GM15510 (cell line): ENCODE measurements around the gene DAB1.

Source experiments
- POLR2A ChIP-seq: IDR thresholded peaks from 3 replicates; pipeline ENCODE4 v1.6.1; 2011; ENCODE audit warnings: borderline replicate concordance; ENCODE audit not compliant: insufficient read length; ENCODE audit errors: extremely low read depth

DAB1 gene

DNA sequence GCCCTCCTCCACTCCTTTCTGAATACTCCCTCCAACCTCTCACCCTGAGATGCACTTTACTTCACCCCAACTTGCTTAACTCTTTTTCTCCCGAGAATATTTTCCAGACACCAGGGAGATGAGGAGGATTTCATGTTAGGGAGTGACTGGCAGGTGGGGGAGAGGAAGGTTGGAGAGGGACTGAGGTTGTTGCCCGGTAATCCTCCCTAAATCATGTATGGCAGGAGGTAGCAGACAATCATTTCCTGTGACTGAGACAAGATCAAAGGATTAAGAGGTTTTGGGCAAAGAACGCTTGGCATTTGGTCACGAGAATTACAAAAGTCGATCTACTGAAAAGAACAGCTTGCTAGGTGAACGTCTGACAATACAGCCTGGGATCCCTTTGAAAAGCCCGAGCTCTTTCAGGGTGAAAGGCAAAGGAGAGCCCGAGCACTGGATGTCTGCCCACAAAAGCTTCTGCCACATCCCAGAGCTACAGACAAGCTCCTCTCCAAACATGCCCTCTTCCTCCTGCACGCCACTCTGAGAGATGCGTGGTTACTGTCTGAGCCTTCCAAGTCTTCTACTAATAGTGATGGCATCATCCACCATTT, 154.1 kb downstream of the DAB1 start:
- no peak for TF ChIP-seq POLR2A

DNA sequence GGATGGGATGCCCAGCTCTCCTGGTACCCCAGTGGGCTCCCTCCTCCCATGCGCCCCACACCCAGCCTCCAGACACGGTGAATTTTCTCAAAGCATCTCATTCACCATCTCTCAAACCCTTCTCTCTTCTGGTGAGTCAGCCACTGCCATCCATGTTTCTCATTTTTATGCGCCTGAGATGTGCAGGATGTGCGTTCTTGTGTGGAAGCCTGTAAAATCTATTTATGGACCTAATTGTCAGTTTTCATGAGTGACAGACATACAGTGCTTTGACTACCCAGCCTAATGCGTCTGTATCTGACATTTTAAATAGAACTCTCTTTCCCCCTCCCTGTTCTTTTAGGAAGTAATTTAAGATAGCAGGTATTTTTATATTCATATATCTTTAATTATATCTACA, 158.8 kb downstream of the DAB1 start:
- no peak for TF ChIP-seq POLR2A

DNA sequence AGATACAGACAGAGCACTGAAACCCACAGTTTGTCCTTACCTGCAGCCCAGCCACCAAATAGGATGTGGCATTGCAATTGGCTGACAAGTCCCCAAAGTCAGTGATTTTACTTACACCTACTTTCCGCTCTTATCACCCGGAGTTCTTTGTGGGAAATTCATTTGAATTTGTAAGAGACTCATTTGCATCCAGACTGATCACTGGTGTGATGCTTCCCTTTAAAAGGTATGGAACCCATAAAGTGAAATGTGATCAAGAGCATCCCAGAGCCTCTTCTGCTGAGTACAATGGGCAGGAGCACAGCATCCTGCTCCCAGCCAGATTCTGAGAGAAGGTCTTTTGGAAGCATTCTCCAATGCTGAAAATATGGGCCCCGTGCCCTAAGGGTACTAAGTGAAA, 161.4 kb downstream of the DAB1 start:
- TF ChIP-seq POLR2A = no peak

DNA sequence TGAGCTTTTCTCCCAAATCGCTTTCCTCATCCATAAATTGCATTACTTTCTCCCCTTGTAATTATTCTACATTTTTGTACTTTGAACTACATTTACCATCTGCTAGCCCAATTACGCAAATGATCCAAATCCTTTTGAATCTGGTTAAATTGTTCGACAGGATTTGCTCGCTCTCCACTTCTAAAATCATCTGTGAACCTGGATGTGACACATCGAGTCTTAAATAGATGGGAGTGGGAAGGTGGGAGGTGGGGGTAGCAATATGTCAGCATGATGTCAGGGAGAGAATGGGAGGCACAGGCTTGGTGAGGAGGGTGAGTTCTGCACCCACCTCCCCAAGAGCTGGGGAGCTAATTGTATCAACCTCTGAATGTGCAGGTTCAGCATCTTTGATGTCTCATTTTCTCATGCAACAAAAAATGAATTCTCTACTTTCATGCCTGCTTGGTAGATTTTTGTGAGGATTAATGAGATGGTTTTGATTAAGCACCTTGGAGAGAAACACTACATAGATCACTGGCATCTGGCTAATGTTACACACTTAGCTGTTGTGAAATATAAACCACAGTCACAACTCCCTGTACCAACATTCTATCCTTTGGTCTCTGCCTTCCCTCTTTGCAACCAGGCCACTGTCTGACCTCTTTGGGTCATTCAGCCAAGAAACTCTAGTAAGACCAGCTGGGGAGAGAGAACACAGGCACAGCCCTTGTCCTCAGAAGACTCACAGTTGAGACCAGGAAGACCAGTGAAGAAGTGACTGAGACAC, 165.1 kb downstream of the DAB1 start:
- no peak for TF ChIP-seq POLR2A

DNA sequence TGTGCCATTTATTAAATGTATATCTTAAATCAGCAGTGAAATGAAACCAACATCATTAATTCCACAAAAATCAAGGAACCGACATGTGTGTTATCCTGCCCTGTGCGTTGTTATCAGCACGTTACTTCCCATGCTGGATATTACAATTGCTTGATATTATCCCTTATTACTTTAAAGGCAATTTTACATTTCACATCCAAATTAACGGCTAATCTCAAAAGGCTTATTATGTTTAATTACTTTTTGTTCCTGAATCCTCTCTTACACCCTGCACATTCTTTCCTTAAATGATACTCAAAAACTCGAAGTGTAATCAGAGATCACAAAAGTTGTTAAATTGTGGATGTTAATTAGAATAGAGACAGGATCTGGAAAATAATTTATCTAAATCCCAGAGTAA, 167.9 kb downstream of the DAB1 start:
- TF ChIP-seq POLR2A = no peak

DNA sequence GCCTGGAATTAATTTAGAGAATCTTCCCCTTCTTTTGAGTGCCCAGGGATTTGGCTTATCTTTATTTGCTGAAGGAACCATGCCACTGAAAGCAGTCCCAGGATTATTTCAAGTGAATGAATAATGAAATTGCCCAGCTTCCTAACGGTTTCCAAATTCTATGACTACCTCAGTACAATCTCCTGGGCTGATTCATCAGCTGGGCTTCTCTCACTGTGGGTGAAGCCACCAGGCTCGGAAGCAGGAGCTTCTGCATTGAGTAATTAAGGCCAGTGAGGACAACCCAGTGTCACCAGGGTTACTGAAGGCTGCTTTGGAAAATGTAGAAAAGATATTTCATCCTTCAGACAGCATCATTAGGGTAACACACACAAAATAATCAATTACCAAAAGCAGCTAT, 169.8 kb downstream of the DAB1 start:
- no peak for TF ChIP-seq POLR2A

DNA sequence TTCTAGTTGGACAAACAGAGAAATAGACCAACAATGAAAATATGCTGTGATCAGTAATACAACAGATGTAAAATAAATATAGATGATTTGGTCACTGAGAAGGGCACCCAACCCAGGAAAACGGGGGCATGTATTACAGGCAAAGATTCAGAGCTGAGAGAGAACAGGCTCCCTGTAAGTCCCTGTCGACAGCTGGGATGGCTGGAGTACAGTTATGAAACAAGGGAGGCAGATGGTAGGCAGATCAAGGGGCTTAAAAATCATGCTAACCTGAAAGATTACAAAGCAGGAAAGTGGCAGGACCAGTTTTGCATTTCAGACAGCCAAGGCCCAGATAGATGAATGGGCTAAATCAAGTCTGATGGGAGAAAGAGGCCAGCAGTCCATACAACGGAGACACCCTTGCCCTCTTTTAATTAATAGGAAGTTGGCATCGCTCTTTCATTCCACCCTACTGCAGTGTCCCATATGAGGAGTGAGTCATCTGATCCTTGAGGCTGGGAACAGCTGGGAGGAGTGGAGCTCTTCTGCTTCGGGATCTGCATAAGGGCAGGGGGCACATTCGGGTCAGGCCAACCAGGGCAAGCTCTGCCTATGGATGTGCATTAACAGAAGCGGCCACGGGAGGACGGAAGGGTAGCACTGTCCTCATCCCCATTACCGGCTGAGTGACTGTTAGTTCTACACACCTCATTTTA, 171.1 kb downstream of the DAB1 start:
- TF ChIP-seq POLR2A = no peak

DNA sequence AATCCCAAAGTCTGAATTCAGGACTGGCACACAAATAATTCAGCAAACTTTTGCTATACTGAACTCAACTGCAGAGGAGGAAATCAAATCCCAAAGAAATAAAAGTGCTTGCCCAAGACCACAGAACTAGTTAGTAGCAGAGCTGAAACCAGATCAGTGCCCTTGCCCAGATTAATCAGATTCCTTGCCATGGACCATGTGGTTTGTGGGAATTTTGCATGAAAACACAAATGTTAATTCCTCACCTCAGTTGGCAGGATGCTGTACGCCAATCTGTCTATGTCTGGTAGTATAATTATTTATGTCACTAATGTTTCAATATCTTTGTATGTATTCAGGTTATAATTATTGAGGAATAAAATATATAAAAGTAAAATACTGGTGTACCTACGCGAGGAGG, 173.8 kb downstream of the DAB1 start:
- TF ChIP-seq POLR2A = no peak

DNA sequence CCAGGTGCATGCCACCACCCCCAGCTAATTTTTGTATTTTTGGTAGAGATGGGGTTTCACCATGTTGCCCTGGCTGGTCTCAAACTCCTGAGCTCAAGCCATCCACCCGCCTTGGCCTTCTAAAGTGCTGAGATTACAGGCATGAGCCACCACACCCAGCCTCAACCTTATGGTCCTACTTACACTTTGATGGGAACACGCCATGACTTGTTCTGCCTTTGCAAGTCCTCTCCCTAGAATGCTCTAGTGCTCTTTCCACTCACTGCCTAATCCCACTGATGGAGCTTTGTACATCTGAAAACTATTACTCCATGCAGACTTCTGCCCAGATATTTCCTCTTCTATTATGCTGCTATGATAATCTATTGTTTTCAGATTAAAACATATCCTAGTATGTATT, 174.3 kb downstream of the DAB1 start:
- TF ChIP-seq POLR2A = no peak

DNA sequence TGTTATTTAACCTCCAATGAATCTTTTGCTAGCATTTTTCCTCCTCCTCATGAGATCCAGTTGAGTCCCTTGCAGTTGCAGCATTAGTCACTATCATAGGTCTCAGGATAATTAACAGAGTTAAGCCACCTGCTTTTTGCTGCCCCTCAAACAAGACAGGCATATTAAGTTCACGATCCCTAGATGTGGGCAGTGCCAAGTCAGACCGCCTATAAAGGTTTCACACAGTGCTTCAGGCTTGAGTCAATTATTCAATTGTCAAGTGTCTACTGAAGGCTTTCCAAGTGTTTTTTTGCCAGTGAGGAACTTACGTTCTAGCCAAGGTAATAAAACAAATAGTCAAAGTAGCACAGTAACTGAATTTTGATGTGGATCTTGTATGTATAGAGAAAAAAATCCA, 175.0 kb downstream of the DAB1 start:
- TF ChIP-seq POLR2A = no peak

DNA sequence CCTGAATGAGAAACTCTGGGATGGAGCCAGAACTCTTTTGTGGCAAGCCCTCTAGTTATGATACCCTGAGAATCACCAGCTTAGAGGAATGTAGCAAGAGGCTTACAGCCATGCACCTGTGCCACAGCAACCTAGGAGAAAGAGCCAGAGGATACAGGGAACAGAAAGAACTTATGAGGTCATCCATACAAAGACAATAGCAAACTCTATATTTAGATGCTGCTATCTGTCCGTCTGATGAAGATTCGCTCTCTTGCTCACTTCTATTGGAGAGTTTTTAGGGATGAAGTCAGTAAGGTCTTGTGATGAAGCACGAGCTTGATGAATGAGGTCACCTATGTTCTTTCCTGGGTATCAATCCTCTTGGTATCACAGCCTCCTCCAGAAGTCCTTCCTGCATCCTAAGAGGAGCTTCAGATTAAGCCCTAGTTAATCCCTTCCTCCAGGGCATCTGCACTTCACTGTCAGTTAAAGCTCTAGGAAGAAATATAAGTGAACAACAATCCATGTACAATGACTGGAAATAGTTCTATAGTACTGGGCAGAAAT, 185.6 kb downstream of the DAB1 start:
- TF ChIP-seq POLR2A = no peak

DNA sequence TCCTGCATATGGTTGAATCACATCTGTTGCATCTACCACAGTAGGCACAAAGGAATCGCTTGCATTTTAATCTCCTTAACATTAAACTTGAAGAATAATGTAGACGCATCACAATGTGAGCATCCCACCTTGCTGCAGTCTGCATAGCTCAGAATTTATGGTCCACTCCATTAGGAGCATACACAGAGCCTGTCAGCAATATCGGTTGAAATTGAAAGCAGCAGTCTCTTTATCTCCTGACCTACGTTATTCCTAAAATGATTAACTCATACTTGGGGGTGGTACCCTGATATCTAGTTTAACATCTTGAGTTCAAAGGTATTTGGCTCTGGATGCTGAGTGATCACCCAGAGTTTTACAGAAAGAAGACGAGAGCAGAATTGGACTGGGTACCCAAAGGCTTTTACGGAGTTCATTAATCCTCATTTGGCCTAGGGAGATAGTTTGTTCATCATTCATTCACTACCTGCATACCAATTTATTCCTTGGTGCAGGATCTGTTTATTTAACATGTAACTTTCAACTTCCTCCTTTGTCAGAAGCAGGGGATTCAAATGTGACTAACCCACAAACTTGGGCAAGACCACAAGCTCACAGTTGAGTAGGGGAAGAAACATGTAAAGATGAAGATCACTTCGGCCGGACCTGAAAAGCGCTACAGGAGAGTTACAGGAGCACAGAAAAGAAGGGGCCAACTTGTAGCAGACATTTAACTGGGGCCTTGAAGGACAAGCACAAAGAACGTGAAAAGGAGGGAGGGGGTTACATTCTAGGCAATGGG, 187.9 kb downstream of the DAB1 start:
- TF ChIP-seq POLR2A = no peak

DNA sequence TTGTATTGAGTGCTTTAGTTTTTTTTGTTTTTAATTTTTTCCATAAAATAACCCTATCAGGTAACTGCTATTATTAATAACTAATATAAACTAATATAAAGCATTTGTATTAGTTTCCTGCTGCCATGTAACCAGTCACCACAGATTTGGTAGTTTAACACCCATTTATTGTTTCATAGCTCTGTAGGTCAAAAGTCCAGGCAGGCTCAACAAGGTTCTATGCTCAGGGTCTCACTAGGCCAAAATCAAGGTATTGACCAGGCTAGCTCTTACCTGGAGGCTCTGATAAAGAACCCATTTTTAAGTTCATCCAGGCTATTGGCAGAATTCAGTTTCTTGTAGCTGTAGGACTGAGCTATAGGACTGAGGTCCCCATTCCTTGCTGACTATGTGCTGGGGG, 189.4 kb downstream of the DAB1 start:
- TF ChIP-seq POLR2A = no peak

DNA sequence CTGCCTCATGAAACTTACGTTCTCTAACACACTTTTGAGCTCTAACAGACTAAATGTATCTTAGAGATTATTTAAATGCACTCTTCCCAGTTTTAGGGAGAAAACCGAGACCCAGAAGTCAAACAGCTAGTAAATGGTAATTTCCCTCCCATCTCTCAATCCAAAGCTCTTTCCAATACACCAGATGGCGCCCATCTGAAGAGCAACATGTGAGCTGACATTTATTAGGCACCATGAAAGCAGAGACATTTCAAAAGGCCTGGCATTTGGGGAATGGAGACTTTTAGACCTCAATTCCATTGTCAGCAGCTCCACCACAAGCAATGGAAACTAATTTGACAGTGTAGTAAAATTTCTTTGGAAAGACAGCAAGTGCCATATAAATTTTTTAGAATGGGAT, 191.4 kb downstream of the DAB1 start:
- no peak for TF ChIP-seq POLR2A

DNA sequence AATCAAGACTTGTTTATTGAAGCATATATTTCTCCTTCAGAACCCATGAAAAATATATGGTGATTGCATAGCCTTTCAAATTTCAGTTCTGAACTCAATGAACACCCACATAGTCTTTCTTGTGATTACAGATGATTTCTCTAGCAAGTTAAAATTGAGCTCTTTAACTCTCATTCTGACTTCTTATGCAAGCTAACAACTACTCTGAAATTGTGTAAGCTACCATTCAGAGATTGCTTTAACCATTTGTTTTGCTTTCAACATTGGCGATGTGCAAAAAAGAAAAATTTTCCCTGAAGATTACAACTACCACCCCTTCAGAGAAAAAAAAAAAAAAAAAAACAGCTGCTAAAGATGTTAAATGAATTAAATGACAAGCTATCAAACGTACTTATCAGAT, 193.9 kb downstream of the DAB1 start:
- no peak for TF ChIP-seq POLR2A
